Occipital lobe (tissue), 2 donors: ENCODE results near the gene SH3TC2. TPM values are rescaled to one million over a fixed set of nuclear protein-coding genes. Genes with fewer than 3 reads are reported as not detected.

Experiments used
- DNase-seq: peaks from one replicate; lab custom pipeline; 2025; lab: John Stamatoyannopoulos, UW
- total RNA-seq: library from RNA; depleted of rRNA; stranded (reverse); fragments of >200 nt; gene quantifications from one replicate; pipeline ENCODE4 v1.2.3, GENCODE V29; 2014

The SH3TC2 gene
- total RNA-seq, 1 donor from 2014 or later = 1.6 TPM

GRCh38 chr5:149028984-149029383, 33.9 kb downstream of the SH3TC2 start:
- DNase-seq = no peak

GRCh38 chr5:149028161-149028560, 34.7 kb downstream of the SH3TC2 start:
- DNase-seq = no peak

- no peak for DNase-seq
Observed at GRCh38 chr5:149027636-149028035, 35.2 kb downstream of the SH3TC2 start.

- DNase-seq = no peak
Observed at GRCh38 chr5:149024943-149025342, 37.9 kb downstream of the SH3TC2 start.

GRCh38 chr5:149024477-149024876, 38.4 kb downstream of the SH3TC2 start:
- no peak for DNase-seq

- DNase-seq = no peak
Observed at GRCh38 chr5:149022200-149022599, 40.7 kb downstream of the SH3TC2 start.

- DNase-seq = no peak
Observed at GRCh38 chr5:149019679-149020078, 43.2 kb downstream of the SH3TC2 start.

GRCh38 chr5:149018909-149019443, 43.9 kb downstream of the SH3TC2 start:
- DNase-seq = no peak

GRCh38 chr5:149017636-149018035, 45.2 kb downstream of the SH3TC2 start:
- no peak for DNase-seq

GRCh38 chr5:149015561-149015960, 47.3 kb downstream of the SH3TC2 start:
- no peak for DNase-seq

- no peak for DNase-seq
Observed at GRCh38 chr5:149015126-149015525, 47.7 kb downstream of the SH3TC2 start.

GRCh38 chr5:149014571-149015031, 48.3 kb downstream of the SH3TC2 start:
- DNase-seq = no peak

GRCh38 chr5:149013796-149014195, 49.1 kb downstream of the SH3TC2 start:
- no peak for DNase-seq

GRCh38 chr5:149012350-149012749, 50.5 kb downstream of the SH3TC2 start:
- DNase-seq = no peak

GRCh38 chr5:149011728-149012127, 51.1 kb downstream of the SH3TC2 start:
- DNase-seq = no peak

GRCh38 chr5:149011084-149011483, 51.8 kb downstream of the SH3TC2 start:
- no peak for DNase-seq

- no peak for DNase-seq
Observed at GRCh38 chr5:149007174-149007573, 55.7 kb downstream of the SH3TC2 start.

- no peak for DNase-seq
Observed at GRCh38 chr5:149006426-149006825, 56.4 kb downstream of the SH3TC2 start.

GRCh38 chr5:149005077-149005892, 57.6 kb downstream of the SH3TC2 start:
- DNase-seq = no peak

GRCh38 chr5:149004559-149004958, 58.3 kb downstream of the SH3TC2 start:
- no peak for DNase-seq

GRCh38 chr5:149002761-149003689, 59.8 kb downstream of the SH3TC2 start:
- DNase-seq = no peak

GRCh38 chr5:149002053-149002452, 60.8 kb downstream of the SH3TC2 start:
- DNase-seq = no peak
